ENCODE measurements around the gene METTL23.
A peak's percentile ranks its signal among the peaks of the same experiment; 100 is the strongest.
"Not testable (repeated sequence)": the region's sequence is repeated elsewhere in the genome, so short reads cannot be mapped to it uniquely, and the experiment has no call there.

METTL23 gene

DNA sequence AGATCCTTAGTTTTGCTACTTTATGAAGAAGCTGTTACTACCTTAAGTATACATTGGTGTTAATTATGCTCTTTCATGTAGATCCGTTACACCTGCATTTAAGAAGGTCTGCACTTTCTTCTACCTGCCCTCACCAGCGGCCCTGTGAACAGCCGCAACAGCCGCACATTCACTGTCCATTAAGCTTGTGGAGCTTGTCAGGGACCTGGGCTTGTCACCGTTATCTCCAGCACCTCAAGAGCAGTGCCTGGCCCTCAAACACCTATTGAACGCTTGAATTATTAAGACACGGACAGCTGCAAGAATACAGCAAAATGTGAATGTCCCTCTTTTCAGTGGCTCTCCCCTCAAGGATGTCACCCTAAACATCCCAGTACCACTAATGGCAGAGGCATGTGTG lies 12.9 kb upstream of the METTL23 start:
- no peak for DNase-seq (ENCODE audit: low spot score)

DNA sequence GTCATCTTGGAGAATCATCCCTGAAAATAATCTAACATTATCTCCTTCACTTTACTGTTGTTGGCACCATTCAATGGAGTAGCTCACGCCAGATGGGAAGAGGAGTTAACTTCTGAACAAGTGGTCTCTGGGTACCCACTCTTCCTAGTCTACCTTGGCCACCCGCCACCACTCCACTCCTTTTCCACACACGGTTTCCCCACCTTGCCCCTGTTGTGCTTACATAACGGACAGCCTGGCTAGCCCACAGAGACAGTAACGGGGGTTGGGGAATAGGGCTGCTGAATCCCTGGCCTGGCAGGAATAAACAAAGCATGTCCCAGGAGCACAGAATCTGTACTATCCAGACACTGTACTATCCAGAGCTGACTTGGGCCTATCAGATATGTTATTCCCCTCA lies 12.3 kb upstream of the METTL23 start:
- DNase-seq (ENCODE audit: low spot score): no peak

DNA sequence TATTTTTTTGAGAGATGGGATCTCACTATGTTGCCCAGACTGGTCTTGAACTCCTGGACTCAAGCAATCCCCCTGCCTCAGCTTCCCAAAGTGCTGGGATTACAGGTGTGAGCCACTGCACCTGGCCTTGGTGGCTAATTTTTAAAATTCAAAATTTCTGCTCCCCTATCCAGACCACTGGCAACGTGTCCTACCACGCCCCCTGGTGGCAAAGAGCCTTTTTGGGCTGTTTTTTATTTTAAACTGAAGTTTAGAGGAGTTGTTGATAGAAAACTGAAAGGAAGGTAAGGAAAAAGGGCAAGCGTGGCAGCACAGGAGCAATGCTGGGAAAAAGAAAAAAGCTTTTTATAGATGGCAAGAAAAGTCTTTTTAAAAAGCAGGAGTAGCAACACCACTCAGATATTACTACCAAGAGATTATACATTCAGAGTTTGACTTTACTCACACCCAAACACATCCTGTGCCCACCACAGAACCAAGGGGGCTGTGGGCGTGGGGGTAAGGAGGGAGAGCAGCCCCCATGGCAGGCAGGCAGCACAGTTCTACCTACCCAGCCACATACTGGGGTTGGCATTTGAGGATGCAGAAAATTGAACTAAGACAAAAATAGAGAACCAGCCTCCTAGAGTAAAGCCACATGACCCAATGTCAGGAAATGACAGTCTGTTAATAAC lies 11.7 kb upstream of the METTL23 start:
- DNase-seq (ENCODE audit: low spot score): no peak

DNA sequence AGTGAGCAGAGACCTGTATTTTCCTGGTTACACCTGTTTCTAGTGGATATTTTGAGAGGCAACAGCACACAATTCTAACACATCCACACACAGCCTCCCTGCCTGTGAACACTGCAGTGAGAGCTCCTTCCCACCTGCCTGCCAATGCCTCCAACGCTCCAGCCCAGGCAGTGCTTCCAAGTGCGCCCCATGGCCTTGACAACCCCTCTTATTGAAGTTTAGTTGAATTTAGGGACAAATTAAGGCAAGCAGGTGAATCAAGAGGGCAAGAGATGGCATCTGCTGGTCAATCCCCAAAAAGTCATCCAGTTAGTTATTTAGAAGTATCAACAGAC lies 11.2 kb upstream of the METTL23 start:
- no peak for DNase-seq (ENCODE audit: low spot score)

DNA sequence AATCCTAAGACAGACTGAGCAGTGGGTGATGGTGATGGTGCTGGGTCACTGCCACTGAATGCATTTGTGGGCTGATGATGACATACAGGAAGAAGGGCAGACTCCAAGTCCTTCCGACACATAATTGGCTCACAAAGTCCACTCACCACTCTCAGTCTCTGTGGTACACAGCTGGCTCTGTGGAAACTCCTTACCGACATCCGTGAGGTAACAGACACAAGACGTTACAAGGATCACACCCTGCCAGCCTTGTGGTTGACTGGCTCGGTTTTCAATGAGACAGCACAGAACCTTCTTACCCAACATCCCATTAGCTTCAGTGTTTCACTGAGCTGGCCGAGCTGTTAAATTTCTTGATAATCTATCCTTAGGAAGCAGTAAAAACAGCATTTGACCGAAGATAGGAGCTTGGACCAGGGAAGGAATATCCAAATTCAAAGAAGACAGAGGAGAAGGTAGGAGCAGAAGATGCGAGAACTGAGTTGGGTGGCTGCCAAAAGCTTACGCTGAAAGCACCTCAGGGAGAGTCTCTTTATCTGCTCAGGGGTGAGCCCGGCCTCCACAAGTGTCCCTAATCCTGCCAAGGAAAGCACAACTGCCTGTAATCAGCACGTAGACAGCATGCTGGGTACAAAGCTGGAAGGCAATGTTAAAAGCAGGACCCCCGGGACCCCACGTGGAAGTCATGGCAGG lies 10.3 kb upstream of the METTL23 start:
- DNase-seq (ENCODE audit: low spot score): no peak

DNA sequence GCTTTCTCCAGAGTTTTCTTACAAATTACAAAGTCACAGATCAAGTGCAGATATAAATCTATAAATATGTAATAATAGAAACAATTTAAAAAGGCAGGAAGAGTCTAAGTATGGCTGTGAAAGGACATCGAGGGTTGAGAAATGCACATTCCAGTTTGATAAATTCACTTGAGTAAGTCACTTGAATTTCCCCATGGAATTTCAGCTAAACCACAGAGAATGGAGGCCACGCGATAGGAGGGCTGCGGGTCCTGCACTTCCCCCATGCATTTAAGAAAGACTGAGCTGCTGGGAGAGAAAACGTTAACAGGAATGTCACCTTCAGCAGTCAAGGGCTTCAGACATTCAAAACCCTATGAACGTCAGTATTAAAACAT lies 9.8 kb upstream of the METTL23 start:
- no peak for DNase-seq (ENCODE audit: low spot score)

DNA sequence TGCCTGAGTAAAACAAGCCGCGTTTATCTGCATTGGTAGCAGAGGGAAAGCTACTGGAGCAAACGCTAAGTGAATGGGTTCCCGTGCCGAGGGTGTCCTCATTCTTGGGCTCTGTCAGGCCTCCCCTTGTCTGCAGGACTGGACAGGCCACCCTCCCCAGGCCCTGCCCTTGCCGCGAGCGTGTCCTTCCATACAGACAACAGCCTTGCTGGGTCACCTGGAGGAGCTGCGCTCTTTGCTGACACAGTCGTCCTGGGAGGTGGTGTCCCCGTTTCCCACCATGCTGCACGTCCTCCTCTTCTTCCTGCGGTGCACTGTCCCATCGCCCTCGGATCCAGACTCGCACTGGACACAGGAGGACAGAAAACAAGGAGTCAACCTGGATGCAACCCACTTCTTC lies 8.1 kb upstream of the METTL23 start:
- DNase-seq (ENCODE audit: low spot score): no peak

DNA sequence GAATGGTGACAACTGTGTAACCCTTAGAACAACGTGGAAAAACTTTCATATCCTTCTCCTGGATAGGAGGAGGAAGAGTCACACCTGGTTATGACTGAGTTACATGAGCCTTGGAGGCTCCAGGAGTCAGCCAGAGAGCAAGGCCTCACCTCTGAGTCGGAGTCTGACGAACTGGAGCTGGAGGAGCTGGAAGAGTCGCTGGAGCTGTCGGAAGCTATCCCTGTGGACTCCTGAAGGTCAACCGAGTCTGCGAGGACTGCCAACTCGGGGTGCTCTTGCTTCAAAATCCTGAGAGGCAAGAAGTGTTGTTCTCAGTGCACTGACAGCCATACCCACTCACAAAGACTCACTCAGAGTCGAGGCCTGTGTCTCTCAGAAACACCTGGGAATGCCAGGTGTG lies 6.4 kb upstream of the METTL23 start:
- DNase-seq (ENCODE audit: low spot score): no peak

DNA sequence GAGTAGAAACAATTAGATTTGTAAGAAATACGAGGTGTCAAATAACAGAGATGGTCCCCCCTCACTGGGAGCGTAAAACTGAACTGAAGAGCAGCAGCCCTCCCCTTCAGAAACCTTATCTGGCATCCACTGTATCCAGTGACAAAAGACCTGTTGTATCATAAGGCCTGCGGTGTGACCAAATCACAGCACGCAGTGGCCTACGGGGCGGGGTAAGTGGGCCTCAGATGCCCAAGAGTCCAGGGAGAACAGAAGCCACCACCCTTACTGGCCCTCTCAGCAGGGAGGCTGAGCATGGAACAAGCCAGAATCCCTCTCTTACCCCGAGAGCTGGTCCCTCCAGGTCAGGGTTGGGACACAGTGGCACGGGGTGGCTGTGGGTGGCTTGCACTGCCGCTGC lies 5.7 kb upstream of the METTL23 start:
- DNase-seq (ENCODE audit: low spot score): no peak

DNA sequence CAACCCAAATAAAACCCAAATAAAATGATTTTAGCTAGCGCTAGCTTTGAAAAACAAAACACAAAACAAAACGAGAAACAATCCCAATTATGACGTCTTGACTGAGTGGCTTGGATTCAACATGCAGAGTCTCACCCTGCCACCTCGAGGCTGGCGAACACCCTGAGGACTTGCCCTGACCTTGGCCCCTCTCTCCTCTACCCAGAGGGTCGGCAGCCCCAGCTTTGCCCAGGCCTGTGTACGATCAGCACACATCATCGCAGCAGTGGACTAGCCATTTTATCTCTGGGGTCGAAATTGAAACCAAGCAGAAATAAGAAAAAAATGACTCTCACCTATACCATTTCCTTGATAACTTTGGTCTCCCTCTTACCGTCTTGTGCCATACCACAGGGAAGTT lies 5.2 kb upstream of the METTL23 start:
- no peak for DNase-seq (ENCODE audit: low spot score)

DNA sequence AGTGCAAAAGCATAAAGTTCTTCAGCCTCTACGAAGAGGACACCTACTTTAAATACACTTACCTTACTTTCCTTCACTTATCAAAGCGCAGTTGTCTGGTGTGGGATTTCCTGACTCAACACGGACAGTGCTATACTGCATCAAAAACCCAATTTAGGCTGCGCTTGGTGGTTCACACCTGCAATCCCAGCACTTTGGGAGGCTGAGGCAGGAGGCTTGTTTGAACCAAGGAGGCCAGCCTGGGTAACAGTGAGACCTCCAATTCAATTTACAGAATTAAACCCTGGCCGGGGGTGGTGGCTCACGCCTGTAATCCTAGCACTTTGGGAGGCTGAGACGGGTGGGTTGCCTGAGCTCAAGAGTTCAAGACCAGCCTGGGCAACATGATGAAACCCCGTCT lies 4.4 kb upstream of the METTL23 start:
- no peak for DNase-seq (ENCODE audit: low spot score)

DNA sequence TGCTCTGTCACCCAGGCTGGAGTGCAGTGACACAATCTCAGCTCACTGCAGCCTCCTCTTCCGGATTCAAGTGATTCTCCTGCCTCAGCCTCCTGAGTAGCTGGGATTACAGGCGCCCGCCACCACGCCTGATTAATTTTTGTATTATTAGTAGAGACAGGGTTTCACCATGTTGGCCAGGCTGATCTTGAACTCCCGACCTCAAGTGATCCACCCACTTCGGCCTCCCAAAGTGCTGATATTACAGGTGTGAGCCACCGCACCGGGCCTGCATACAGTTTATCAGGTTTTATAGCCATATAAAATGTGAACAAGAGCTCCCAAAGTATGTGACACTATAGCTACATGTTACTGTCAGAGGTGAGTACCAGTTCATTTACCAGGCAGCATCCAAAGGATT lies 3.7 kb upstream of the METTL23 start:
- DNase-seq (ENCODE audit: low spot score): not testable (repeated sequence)

DNA sequence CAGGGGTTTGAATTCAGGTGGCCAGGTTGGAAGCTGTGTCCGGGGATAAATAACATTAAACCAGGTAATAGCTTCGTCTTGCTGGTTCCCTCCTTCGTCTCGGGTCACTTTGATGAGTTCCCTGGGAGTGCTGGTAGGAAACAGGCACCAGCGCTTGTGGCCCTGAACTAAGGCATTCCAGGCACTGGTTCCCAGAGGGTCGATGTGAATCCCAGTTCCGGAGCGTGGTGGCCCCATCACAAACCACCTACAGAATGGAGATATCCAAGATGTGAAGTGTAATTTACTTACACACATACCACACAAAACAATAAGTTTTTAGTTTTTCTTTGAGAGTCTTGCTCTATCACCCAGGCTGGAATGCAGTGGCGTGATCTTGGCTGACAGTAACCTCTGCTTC lies 2.8 kb upstream of the METTL23 start:
- no peak for DNase-seq (ENCODE audit: low spot score)

DNA sequence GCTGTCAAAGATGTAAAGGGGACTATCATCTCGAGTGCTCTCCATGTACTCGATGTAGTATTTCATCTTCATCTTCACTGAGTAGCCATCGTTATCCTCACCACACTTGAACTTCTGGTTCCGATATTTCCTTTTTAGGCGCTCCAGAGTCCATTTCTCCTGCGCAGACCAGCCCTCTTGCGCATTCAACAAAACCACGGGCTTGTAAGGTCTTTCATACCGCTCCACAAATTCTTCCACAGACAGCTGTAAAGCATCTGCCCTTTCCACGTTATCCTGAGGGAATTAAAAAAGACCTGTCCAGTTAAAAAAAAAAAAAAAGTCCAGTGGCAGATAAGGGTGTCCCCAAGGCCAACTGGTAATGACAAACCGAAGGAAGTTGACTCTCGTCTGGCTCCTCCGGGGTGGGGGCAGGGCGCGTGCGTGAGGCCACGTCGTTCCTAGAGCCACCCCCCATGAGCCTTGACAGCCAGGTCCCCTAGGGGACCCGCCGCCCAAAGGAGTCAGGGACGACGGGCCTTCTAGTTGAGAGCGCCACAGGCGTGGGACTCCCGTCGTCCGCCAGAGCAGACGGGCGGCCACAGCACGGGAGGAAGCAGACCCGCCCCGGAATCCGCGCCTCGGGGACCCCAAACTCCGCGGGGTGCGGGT lies 934 bp upstream of the METTL23 start:
- peak; percentile 63 for DNase-seq (ENCODE audit: low spot score)

DNA sequence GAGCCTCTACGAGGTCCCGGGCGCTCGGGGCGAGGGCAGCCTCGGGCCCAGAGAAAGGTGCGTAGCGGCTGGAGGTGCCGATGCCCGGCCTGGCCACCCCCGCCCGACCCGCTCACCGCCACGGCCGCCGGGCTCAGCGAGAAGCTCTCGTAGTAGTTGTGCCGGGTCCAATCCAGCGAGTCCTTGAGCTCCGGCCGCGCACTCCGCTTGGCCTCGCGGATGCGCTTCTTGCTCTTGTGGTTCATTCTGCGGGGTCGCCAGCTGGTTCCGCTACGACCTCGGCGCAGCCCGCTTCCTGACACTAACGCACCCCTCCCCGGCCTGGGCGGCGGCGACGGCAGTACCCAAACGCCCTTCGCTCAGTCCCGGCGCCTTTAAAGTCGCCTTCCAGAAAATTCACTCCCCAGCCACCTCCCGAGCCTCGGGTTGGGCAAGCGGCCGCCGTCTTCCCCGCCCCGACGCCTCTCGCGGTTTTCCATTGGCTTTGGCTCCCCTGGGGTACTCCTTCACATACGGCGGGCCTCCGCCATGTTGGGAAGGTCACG lies 336 bp upstream of the METTL23 start, which contains the start of gene JMJD6:
Gene JMJD6, minus strand, starts transcription at position 376 of the 545 bp plus-strand sequence. Its CDS starts 131 bp downstream, at position 245.
- peak; percentile 99 for DNase-seq (ENCODE audit: low spot score)

DNA sequence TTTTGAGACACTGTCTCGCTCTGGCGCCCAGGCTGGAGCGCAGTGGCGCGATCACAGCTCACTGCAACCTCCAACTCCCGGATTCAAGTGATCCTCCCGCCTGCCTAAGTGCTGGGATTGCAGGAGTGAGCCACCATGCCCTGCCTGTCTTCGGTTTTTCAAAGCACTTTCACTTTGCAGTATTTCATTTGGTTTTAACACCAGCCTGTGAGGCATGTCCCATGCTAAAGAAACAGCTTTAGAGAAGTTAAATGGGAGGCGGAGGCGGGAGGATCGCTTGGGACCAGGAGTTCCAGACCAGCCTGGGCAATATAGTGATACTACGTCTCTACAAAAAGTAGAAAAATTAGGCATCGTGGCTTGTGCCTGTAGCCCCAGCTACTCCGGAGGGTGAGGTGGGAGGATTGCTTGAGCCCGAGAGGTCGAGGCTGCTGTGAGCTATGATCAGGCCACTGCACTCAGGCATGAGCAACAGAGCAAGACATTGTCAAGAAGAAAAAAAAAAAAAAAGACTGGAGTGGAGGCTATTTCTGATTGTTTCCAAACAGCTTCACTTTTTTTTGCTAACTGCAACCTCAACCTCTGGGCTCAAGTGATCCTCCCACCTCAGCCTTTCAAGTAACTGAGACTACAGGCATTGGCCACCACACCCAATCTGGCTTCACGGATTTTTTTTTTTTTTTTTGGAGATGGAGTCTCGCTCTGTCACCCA lies 1.3 kb downstream of the METTL23 start:
- DNase-seq (ENCODE audit: low spot score): no peak

DNA sequence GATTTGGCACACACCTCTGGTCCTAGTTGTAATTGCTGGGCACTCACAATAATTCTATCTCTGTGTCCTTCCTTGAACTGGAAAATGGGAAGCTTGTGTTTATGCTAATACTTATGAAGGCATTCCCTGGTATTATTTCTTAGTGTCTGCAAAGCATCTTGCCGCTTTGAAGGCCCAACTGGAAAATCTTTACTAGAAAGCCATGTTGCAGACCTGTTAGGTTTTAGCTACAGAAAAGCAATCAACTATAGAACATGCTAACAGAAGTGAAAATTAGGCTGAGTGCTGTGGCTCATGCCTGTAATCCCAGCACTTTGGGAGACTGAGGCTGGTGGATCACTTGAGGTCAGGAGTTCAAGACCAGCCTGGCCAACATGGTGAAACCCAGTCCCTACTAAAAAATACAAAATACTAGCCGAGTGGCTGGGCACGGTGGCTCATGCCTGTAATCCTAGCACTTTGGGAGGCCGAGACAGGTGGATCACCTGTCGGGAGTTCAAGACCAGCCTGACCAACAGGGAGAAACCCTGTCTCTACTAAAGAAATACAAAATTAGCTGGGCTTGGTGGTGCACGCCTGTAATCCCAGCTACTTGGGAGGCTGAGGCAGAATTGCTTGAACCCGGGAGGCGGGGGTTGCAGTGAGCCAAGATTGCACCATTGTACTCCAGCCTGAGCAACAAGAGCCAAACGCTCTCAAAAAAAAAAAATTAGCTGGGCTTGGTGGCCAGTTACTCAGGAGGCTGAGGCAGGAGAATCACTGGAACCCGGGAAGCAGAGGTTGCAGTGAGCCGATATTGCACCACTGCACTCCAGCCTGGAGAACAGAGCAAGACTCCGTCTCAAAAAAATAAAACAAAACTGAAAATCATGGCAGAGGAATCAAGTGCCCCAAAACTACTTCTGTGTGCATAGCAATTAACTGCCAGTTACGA lies 5.4 kb downstream of the METTL23 start:
- not testable (repeated sequence) for DNase-seq (ENCODE audit: low spot score)

DNA sequence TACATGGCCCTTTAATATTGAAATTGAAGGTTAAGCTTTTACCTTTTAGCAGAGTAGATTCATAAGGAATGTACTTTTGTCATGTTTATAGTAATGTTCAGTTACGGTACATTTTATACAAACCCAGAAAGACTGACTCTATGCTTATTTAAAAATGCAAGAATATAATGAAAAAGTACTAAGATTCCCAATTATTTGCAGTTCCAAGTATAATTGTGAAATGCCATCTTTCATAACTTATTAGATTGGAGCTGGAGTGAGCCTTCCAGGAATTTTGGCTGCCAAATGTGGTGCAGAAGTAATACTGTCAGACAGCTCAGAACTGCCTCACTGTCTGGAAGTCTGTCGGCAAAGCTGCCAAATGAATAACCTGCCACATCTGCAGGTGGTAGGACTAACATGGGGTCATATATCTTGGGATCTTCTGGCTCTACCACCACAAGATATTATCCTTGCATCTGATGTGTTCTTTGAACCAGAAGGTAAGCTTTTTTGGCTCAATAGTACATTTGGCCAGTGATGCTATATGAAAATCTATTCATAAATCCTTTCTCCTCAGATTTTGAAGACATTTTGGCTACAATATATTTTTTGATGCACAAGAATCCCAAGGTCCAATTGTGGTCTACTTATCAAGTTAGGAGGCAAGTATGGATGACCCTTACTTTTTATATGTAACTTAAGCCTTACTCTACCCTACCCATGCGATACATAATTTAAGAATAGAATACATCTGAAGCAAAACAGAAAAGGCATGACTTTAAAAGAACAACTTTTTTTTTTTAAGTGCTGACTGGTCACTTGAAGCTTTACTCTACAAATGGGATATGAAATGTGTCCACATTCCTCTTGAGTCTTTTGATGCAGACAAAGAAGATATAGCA lies 6.3 kb downstream of the METTL23 start:
- no peak for DNase-seq (ENCODE audit: low spot score)

DNA sequence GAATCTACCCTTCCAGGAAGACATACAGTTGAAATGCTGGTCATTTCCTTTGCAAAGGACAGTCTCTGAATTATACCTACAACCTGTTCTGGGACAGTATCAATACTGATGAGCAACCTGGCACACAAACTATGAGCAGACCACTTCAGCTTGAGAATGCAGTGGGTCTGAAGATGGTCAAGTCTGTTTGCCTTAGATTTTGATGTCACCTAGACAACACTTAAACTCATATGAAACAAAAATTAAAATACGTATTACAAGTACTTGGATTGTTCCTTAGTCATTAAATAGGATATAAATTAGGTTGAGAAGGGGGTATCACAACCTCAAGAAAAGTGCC lies 6.9 kb downstream of the METTL23 start:
- DNase-seq (ENCODE audit: low spot score): no peak
